ENCODE results near the gene GRIN2D. TPM values are rescaled to one million over a fixed set of nuclear protein-coding genes. Genes with fewer than 3 reads are reported as not detected.

GRIN2D gene
- total RNA-seq, 2 donors from 2014 or later, result 0.68 TPM; not detected in 1

DNA sequence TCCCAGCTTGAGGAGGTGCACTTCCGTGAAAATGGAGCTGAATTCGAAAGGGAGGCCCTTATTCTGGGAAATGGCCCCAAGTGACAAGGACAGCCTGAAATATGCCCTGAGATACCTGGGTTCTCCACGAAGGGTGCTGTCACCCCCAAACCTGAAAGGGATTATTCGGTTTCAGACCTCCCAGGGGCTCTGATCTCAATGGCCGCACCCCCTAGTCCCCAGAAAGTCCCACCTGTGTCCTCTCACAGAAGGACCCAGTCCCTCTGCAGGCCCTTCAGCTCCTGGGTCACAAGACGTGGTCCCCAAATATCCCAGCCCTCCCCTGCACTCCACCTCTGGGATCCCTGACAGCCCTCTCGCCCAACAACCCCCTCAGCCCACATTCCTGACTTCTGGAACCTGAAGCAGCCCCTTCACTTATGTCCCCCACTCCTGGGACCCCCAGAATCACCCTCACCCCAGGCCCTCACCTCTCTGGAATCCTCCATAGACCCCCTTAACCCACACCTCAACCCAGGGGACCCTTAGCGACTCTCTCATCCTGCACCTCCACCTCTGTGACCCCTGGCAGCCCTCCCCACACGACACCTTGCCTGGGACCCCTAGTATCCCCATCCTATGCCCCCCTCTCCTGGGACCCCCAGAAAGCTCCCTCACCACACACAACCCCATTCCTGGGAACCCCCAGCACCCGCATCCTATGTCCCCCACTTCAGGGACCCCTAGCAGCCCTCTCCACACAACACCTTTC lies 28.7 kb upstream of the GRIN2D start:
- Histone ChIP-seq H3K4me3 (peak overlapping the region; percentile 82), H3K27ac (no peak overlapping the region), H3K27me3 (replicated peaks; ENCODE audit: insufficient read depth) (no peaks in the 10 kb centered on the region), H3K4me1 (ENCODE audit: control insufficient read depth in 1 of 2, low read depth in 2 of 2) (peaks cover 0 to 4% of the 10 kb centered on the region in 2 donors), H3K36me3 (no peaks in the 10 kb centered on the region), H3K9me3 (no peaks in the 10 kb centered on the region)
- DNase-seq (ENCODE audit: low spot score), result no peak
- peak; percentile 7 for ATAC-seq (ENCODE audit: insufficient number of reproducible peaks, low FRiP score, low read depth)
- peak; percentile 4 for TF ChIP-seq CTCF (IDR thresholded peaks at IDR 0.05)

GRCh38 chr19:48365602-48366001 lies 27.9 kb upstream of the GRIN2D start:
- no peak for DNase-seq (ENCODE audit: low spot score)
- no peaks in the 10 kb centered on the region for H3K9me3 ChIP-seq
- H3K27ac ChIP-seq, result no peak overlapping the region
- H3K4me3 ChIP-seq, result no peak overlapping the region
- H3K4me1 ChIP-seq (ENCODE audit: control insufficient read depth in 1 of 2, low read depth in 2 of 2), result peaks cover 0 to 4% of the 10 kb centered on the region in 2 donors
- H3K36me3 ChIP-seq, result no peaks in the 10 kb centered on the region
- no peak for ATAC-seq (ENCODE audit: insufficient number of reproducible peaks, low FRiP score, low read depth)
- no peak for TF ChIP-seq CTCF (IDR thresholded peaks at IDR 0.05)
- no peaks in the 10 kb centered on the region for H3K27me3 ChIP-seq (replicated peaks; ENCODE audit: insufficient read depth)

DNA sequence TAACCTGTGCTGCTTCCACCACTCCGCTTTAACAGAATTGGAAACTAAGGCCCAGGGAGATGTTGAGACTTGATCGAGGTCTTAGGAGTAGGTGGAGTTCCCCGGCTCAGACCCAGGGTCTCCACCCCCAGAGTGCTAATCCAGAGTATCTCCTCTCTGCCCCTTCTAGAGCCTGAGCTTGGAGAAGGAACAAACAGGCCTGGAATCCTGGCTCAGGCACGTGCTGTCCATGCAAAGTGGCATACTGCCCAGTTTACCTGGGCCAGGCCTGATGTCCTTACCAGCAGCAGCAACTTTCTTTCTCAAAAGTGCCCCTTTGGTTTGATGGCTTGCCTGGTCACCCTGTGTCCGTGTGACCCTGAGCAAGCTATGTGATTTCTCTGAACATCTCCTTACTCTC lies 25.6 kb upstream of the GRIN2D start:
- no peaks in the 10 kb centered on the region for H3K36me3 ChIP-seq
- H3K27me3 ChIP-seq (replicated peaks; ENCODE audit: insufficient read depth), result no peaks in the 10 kb centered on the region
- no peak for DNase-seq (ENCODE audit: low spot score)

GRCh38 chr19:48368936-48369335 lies 24.5 kb upstream of the GRIN2D start:
- Histone ChIP-seq H3K4me3 (no peak overlapping the region), H3K4me1 (ENCODE audit: control insufficient read depth in 1 of 2, low read depth in 2 of 2) (no peaks in the 10 kb centered on the region), H3K27me3 (replicated peaks; ENCODE audit: insufficient read depth) (no peaks in the 10 kb centered on the region), H3K27ac (no peak overlapping the region), H3K9me3 (no peaks in the 10 kb centered on the region), H3K36me3 (no peaks in the 10 kb centered on the region)
- no peak for TF ChIP-seq CTCF (IDR thresholded peaks at IDR 0.05)
- ATAC-seq (ENCODE audit: insufficient number of reproducible peaks, low FRiP score, low read depth), result no peak
- no peak for DNase-seq (ENCODE audit: low spot score)

More for the DNA sequence above, 25.6 kb upstream of the GRIN2D start:
- Histone ChIP-seq H3K4me3 (no peak overlapping the region), H3K4me1 (ENCODE audit: control insufficient read depth in 1 of 2, low read depth in 2 of 2) (peaks cover 0 to 1% of the 10 kb centered on the region in 2 donors), H3K27ac (no peak overlapping the region), H3K9me3 (no peaks in the 10 kb centered on the region)
- ATAC-seq (ENCODE audit: insufficient number of reproducible peaks, low FRiP score, low read depth), result no peak
- no peak for TF ChIP-seq CTCF (IDR thresholded peaks at IDR 0.05)

DNA sequence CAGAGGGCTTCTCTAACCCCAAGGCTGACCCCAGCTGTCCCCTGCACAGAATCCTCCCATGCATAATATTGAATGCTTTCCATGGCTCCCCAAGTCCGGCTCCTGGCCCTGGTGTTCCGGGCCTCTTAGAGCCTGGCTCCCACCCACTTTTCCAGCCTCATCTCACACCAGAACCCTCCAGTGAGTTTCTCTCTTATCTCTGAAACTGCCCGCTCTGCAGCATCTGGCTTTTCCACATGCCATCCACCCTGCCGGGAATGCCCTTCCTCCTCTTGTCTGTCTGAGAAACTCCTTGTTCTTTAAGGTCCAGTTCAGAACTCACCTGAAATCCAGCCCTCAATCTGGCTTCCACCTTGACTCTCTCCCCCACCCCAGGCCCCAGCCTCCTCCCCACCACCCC lies 22.5 kb upstream of the GRIN2D start:
- Histone ChIP-seq H3K36me3 (no peaks in the 10 kb centered on the region), H3K27me3 (replicated peaks; ENCODE audit: insufficient read depth) (no peaks in the 10 kb centered on the region), H3K4me1 (ENCODE audit: control insufficient read depth in 1 of 2, low read depth in 2 of 2) (no peaks in the 10 kb centered on the region), H3K27ac (no peak overlapping the region), H3K9me3 (no peaks in the 10 kb centered on the region), H3K4me3 (no peak overlapping the region)
- TF ChIP-seq CTCF (IDR thresholded peaks at IDR 0.05), result no peak
- ATAC-seq (ENCODE audit: insufficient number of reproducible peaks, low FRiP score, low read depth) (no peak), DNase-seq (ENCODE audit: low spot score) (no peak)

All from thoracic aorta (tissue), 2 donors.